ENCODE measurements around the gene HBB.

HBB gene

GRCh38 chr11:5246772-5247471 is 20.1 kb upstream of the HBB start:
- no peak for DNase-seq

- DNase-seq = no peak
Observed at GRCh38 chr11:5245155-5245554, 18.3 kb upstream of the HBB start.

DNA sequence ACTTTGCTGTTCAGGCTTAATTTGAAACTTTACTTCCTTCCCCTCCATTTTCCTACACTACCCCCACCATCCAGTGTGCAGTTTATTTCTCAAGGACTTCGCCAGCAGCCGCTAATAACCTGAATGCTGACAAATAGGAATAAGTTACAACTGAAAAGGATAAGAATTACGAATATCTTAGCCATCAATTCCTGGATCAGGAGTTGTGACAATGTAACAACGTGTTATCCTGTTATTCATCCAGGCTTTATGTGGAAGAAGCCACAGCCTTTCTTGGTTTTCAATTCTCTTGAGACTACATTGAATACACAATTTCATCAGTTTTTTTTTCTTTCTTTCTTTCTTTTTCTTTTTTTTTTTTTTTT is 16.9 kb upstream of the HBB start:
- DNase-seq = no peak

DNA sequence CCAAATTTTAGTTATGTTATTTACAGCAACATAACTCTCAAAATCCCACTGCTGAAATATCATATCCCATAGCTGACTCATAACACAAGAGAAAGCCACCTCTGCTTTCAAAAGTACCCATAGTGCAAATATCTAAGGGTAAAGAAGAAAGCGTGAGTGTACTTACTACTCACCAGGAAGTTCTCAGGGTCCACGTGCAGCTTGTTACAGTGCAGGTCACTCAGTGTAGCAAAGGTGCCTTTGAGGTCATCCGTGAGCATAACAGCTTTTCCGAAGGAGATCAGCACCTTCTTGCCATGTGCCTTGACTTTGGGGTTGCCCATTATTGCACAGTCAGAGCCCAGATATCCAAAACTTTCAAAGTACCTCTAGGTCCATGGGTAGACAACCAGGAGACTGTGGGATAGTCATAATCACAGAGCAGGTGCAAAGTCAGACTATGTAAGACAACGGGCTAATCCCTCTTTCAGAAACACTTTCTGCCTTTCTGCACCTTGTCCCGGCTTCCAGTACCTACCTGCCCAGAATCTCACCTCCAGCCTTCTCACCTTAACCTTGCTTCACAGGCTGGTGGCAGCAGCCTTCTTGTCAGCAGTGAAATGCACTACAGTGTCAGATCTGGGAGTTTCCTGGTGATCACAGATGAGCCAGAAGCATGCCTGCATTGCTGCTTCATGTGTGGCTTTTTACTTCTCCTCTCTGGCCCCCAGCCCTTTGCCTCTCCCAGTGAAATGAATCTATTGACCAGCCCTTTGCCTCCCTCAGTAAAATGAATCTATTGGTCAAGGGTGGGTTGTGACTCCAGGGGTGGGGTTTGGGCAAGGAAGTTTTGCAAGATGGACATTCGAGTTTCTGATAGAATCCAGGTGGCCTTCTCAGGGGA is 16.3 kb upstream of the HBB start:
- no peak for DNase-seq

- no peak for DNase-seq
Observed at GRCh38 chr11:5242208-5242607, 15.3 kb upstream of the HBB start.

- DNase-seq = no peak
Observed at GRCh38 chr11:5241458-5241857, 14.6 kb upstream of the HBB start.

- DNase-seq = no peak
Observed at GRCh38 chr11:5240458-5240857, 13.6 kb upstream of the HBB start.

- DNase-seq = no peak
Observed at GRCh38 chr11:5240056-5240455, 13.2 kb upstream of the HBB start.

- DNase-seq = no peak
Observed at GRCh38 chr11:5239046-5239445, 12.2 kb upstream of the HBB start.

DNA sequence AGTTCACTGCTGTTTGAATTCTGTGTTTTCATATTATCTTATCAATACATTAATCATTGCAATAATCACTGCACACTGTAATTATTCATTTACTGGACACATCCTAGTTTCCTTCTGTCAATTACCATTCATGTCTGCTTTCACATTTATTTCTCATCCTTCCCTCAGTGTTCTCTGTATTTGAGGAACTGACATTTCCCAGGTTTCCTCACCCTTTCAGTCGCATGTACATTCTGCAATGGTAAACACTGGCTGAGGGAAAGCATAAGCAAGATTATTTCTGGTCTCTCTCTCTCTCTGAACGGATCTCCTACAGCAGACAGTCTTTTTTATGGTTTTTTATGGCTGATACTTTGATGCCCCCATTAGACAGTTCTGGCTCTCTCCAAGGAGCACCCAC is 11.6 kb upstream of the HBB start:
- no peak for DNase-seq

GRCh38 chr11:5237420-5237819 is 10.5 kb upstream of the HBB start:
- no peak for DNase-seq

- no peak for DNase-seq
Observed at GRCh38 chr11:5235364-5236095, 8.7 kb upstream of the HBB start.

- no peak for DNase-seq
Observed at GRCh38 chr11:5234381-5234834, 7.5 kb upstream of the HBB start, which contains the start of gene HBD. HBD (minus strand) TSS chr11:5234483; CDS start chr11:5234433, 50 bp downstream.

DNA sequence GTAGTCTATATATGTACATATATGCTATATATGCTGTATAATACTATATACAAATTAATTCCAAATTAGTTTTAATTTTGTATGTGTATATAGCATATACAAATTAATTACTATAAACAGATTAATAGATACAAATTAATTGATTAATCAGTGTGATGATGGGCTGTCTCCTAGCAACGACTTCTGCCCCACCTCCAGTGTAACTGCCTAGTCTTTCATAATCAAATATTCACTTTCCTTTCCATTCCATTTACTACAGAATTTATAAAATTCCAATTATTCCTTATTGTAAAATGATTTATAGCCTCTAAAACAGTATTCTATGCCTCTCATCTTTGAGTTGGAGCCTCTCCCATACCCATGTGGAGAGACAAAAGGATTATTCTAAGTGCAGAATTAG is 6.4 kb upstream of the HBB start:
- DNase-seq = no peak

DNA sequence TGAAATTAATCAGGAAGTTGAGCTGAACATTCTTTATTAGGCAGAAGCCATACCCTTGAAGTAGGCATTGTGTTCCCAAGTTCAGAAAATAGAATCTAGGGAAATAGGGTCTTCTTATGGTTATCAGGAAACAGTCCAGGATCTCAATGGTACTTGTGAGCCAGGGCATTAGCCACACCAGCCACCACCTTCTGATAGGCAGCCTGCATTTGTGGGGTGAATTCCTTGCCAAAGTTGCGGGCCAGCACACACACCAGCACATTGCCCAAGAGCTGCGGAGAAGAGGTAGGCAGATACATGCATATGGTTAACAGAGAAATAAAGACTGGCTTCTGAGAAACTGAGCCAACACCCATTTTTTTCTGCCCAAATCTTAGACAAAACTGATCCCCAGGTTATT is 6.0 kb upstream of the HBB start:
- DNase-seq = no peak

GRCh38 chr11:5232176-5232575 is 5.3 kb upstream of the HBB start:
- no peak for DNase-seq

DNA sequence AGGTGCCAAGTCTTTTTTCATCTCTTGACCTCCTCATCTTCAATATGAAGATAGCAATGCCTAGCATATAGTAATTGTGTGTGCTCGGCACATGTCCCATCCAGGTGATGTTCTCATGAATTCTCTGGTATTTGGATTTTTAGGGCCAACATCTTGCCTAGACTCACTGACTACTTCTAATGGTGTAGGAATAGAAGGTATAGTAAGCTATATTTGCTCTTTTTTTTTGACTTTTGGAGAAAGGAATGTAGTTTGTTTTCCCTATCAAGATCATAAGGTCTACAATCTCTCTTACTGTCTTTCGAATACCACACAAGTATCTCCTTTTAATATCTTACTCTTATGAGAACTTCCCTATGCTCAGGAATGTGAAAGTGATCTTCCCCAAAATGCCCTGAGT is 4.2 kb upstream of the HBB start:
- no peak for DNase-seq

- no peak for DNase-seq
Observed at GRCh38 chr11:5230266-5230665, 3.4 kb upstream of the HBB start.

DNA sequence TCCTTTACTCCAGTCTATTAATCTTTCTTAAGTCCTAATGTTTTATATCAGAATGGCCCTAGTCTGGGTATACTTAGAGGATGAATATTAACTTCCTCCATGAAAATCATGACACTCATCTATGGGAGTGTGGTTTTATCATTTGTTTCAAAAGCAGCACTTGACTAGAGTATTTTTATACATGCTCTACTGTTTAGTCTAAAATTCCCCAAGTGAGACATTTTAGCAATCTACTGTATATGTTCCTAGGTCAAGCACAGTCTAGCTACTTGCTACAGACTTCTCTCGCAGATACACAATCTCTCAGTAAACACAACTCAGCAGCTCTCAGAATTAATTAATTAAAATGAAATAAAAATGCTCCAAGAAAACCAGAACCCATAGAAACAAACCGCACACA is 2.9 kb upstream of the HBB start:
- DNase-seq = no peak

DNA sequence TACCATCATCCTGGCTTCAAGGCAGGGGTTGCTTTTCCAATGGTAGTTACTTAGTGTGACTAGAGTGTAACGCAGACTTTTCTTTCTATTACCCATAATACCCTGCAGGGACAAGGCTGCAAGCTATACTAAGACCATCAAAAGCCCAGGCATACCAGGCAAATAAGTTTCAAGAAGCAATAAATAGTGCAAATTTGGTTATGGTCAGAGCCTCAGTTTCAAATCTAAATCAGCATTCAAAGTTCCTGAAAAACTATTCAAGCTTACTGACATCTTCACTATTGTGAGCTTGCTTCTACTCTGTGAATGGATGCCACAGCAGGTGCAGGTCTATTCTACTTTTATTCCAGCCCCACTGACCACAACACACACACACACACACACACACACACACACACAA is 2.5 kb upstream of the HBB start:
- DNase-seq = no peak

DNA sequence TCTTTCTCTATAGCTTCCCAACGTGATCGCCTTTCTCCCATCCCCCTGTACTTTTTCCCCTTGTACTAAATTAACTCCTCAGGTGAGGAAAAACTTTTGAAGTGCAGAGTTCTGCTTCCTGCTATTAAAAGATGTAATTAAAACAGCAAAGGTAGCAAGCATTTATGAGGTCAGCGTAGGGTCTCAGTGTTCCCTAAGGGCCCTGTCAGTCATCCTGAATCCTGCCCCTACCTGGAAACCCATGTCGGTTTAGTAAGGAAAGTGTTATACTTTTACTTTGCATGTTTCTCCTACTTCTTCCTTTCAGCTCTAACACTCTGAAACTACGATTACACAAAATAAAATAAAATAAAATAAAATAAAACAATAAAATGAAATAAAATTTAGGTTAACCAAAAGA is 1.3 kb upstream of the HBB start:
- no peak for DNase-seq

GRCh38 chr11:5227681-5228080 is 810 bp upstream of the HBB start:
- DNase-seq = no peak

- no peak for DNase-seq
Observed at GRCh38 chr11:5225480-5225871, 1.4 kb downstream of the HBB start.

Measured in CD4-positive, alpha-beta T cell treated with Interleukin-17A for 4 hours (primary cell).